Stomach smooth muscle (tissue), 2 donors: ENCODE data around the gene GSTA5.
"Not testable (repeated sequence)": the region's sequence is repeated elsewhere in the genome, so short reads cannot be mapped to it uniquely, and the experiment has no call there.

Experiments
- H3K27ac ChIP-seq: one replicate; pipeline ENCODE4 v1.7.0; 2013; ENCODE audit warnings: mild to moderate bottlenecking, low read length, inconsistent platforms
- H3K27me3 ChIP-seq, 2 donors: one replicate each; pipeline ENCODE4 v1.7.0; 2013; ENCODE audit warnings: low read length in 2 of 2; ENCODE audit not compliant: insufficient read depth in 2 of 2, control insufficient read depth in 1 of 2
- H3K36me3 ChIP-seq, 2 donors: one replicate each; pipeline ENCODE4 v1.7.0; 2013; ENCODE audit warnings: low read length in 2 of 2; ENCODE audit not compliant: control insufficient read depth in 2 of 2, insufficient read depth in 2 of 2
- H3K4me1 ChIP-seq: one replicate; pipeline ENCODE4 v1.7.0; 2013; ENCODE audit warnings: low read length; ENCODE audit not compliant: control insufficient read depth, insufficient read depth
- H3K4me3 ChIP-seq, 2 donors: one replicate each; pipeline ENCODE4 v1.7.0; 2013; ENCODE audit warnings: low read length in 2 of 2
- H3K9ac ChIP-seq, 2 donors: one replicate each; pipeline ENCODE4 v1.7.0; 2013; ENCODE audit warnings: low read length in 2 of 2, mild to moderate bottlenecking in 1 of 2
- H3K9me3 ChIP-seq, 2 donors: one replicate each; pipeline ENCODE4 v1.7.0; 2013; ENCODE audit warnings: low read length in 2 of 2; ENCODE audit not compliant: control insufficient read depth in 2 of 2
- donor health status: healthy.
- donor health status: Pancreatic carcinoma.

Gene GSTA5

GRCh38 chr6:52870335-52871091 lies 29.9 kb upstream of the GSTA5 start:
- not testable (repeated sequence) for H3K36me3 ChIP-seq

DNA sequence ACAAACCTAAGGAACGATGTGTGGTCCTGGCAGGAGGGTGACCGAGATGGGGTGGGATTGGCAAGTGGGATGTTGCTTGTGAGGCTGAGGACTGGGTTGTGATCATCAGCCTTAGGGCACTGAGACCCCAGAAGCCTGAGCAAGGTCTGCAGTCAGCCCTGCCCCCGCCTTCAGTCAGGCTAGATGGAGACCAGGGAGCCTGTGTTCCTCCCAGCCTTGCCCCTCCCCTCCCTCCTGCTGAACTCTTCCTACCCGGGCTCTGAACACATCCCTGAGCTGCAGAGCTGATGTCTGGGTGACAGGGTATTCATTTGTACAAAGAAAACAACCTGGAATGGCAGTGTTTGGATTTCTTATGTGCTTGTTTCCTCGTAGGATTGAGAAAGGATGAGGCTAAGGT lies 28.3 kb upstream of the GSTA5 start:
- not testable (repeated sequence) for H3K27me3 ChIP-seq, H3K36me3 ChIP-seq

More at GRCh38 chr6:52870335-52871091, 29.9 kb upstream of the GSTA5 start:
- not testable (repeated sequence) for H3K9me3 ChIP-seq, H3K9ac ChIP-seq, H3K27me3 ChIP-seq, H3K4me3 ChIP-seq, H3K4me1 ChIP-seq, H3K27ac ChIP-seq

DNA sequence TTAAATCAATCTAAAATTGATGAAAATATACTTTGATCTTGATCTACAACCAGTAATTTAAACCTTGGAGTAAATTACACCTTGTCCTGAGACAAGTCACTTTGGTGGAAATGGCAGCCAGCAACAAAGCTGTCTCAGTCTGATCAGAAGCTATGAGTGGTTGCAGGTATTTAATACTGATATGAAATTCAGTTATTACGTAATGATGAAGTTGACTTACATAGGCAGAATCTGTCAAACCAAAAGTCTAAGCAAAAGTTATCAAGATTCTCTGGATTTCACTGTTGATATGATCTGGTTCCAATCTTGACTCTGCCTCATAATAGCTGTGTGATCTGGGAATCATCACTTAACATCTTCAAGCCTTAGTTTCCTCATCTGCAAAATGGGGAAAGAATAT lies 27.6 kb upstream of the GSTA5 start:
- Histone ChIP-seq H3K9ac (no peak overlapping the region), H3K9me3 (no peaks in the 10 kb centered on the region), H3K4me3 (no peak overlapping the region), H3K27me3 (no peaks in the 10 kb centered on the region), H3K27ac (no peak overlapping the region), H3K4me1 (no peaks in the 10 kb centered on the region), H3K36me3 (no peaks in the 10 kb centered on the region)

More for the DNA sequence above, 28.3 kb upstream of the GSTA5 start:
- H3K27ac ChIP-seq, H3K9me3 ChIP-seq, H3K4me1 ChIP-seq, H3K4me3 ChIP-seq, H3K9ac ChIP-seq: not testable (repeated sequence)

GRCh38 chr6:52861151-52861550 lies 20.5 kb upstream of the GSTA5 start:
- H3K9ac ChIP-seq, H3K27me3 ChIP-seq, H3K27ac ChIP-seq, H3K36me3 ChIP-seq, H3K9me3 ChIP-seq, H3K4me3 ChIP-seq, H3K4me1 ChIP-seq: not testable (repeated sequence)

DNA sequence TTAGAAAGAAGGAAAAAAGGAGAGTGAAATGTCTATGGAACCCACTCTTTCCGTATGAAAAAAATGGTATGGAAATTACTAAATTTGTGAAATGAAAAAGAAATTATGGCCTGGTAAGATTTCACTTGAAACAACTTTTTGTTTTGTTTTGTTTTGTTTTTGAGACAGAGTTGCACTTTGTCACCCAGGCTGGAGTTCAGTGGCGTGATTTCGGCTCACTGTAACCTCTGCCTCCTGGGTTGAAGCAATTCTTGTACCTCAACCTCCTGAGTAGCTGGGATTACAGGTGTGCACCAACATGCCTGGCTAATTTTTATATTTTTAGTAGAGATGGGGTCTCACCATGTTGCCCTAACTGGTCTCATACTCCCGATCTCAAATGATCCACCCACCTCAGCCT lies 17.8 kb upstream of the GSTA5 start:
- H3K9me3 ChIP-seq: no peaks in the 10 kb centered on the region

DNA sequence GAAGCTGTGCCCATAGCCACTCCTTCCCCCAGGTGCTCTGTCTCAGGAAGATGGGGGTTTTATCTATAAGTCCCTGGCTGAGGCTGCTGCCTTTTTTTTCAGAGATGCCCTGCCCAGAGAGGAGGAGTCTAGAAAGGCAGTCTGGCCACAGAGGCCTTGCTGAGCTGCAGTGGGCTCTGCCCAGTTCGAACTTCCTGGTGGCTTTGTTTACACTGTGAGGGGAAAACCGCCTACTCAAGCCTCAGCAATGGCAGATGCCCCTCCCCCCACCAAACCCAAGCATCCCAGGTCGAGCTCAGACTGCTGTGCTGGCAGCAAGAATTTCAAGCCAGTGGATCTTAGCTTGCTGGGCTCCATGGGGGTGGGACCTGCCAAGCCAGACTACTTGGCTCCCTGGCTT lies 15.5 kb upstream of the GSTA5 start:
- not testable (repeated sequence) for H3K27me3 ChIP-seq, H3K9me3 ChIP-seq

More for the DNA sequence above, 17.8 kb upstream of the GSTA5 start:
- H3K36me3 ChIP-seq: no peaks in the 10 kb centered on the region
- H3K4me3 ChIP-seq: no peak overlapping the region
- H3K27ac ChIP-seq: no peak overlapping the region
- H3K4me1 ChIP-seq: no peaks in the 10 kb centered on the region
- no peak overlapping the region for H3K9ac ChIP-seq
- no peaks in the 10 kb centered on the region for H3K27me3 ChIP-seq

DNA sequence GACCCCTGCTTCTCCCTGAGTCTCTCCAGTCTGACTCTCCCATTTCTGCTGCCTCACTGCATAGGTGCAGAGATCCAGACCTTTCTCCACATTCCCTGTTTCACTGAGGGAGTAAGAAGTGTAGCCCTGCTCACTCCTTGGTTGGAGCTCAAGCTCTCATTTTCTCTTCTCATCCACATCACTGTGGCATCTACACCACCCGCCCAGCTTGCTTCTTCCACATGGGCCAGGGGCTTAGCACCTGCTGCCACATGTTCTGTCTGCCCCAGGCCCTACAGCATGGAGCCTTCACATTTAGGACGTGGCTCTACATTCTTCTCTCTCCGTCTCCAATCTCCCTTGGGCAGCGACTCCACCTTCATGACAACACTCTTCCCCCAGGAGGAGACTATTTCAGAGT lies 8.5 kb upstream of the GSTA5 start:
- H3K36me3 ChIP-seq: no peaks in the 10 kb centered on the region
- H3K27me3 ChIP-seq: no peaks in the 10 kb centered on the region
- H3K9me3 ChIP-seq: peaks cover 5 to 7% of the 10 kb centered on the region in 2 donors
- H3K27ac ChIP-seq: no peak overlapping the region
- no peaks in the 10 kb centered on the region for H3K4me1 ChIP-seq
- no peak overlapping the region for H3K4me3 ChIP-seq
- H3K9ac ChIP-seq: no peak overlapping the region

More for the DNA sequence above, 15.5 kb upstream of the GSTA5 start:
- not testable (repeated sequence) for H3K4me3 ChIP-seq, H3K27ac ChIP-seq, H3K4me1 ChIP-seq, H3K36me3 ChIP-seq, H3K9ac ChIP-seq

DNA sequence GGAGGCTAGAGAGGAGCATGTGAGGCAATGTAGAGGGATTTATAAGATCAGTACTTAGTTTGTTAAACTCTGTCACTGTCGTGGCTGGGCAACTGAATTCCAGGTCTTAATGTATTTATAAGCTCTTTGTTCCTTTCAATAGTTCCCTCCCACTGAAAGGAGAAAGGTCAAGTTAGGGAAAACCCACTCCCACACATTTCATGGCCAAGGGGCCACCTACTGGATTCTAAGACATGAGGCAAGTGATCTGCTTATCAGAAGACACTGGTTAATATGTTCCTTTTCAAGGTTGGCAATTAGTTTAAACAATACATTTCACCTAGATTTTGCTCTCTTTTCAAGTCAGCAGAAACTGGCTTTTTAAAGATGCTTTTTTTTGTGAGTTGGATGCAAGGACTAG lies 5.4 kb upstream of the GSTA5 start:
- Histone ChIP-seq H3K27me3 (no peaks in the 10 kb centered on the region), H3K4me3 (no peak overlapping the region), H3K9me3 (peaks cover 5 to 7% of the 10 kb centered on the region in 2 donors), H3K27ac (no peak overlapping the region), H3K4me1 (no peaks in the 10 kb centered on the region), H3K9ac (no peak overlapping the region), H3K36me3 (no peaks in the 10 kb centered on the region)

- Histone ChIP-seq H3K9ac (no peak overlapping the region), H3K4me1 (no peaks in the 10 kb centered on the region), H3K9me3 (peaks cover 2 to 4% of the 10 kb centered on the region in 2 donors), H3K4me3 (no peak overlapping the region), H3K27ac (no peak overlapping the region), H3K36me3 (no peaks in the 10 kb centered on the region), H3K27me3 (no peaks in the 10 kb centered on the region)
These were observed 3.0 kb upstream of the GSTA5 start for GRCh38 chr6:52843605-52844004.

GRCh38 chr6:52839124-52840055 lies 1.2 kb downstream of the GSTA5 start:
- no peak overlapping the region for H3K4me3 ChIP-seq

DNA sequence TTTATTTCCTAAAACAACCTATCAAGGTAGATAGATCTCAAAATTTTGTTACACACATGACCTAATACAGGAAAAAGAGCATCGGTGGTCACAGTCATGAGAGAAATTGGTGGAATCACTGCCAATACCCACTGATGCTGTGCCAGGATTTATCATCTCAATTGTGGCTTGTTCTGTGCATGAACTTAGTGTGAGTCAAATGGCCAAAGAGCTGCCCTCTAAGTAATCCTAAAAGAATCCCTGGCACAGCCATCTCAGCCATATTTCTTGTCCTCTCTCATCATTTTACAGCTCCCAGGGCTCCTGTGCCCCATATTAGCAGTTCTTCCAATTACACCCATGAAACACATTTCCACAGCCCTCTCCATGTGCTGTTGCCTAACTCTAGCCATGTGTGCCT lies 6.1 kb downstream of the GSTA5 start:
- H3K4me1 ChIP-seq: no peaks in the 10 kb centered on the region
- no peaks in the 10 kb centered on the region for H3K36me3 ChIP-seq
- no peak overlapping the region for H3K27ac ChIP-seq
- no peaks in the 10 kb centered on the region for H3K9me3 ChIP-seq
- H3K27me3 ChIP-seq: no peaks in the 10 kb centered on the region
- H3K4me3 ChIP-seq: no peak overlapping the region
- H3K9ac ChIP-seq: no peak overlapping the region

More at GRCh38 chr6:52839124-52840055, 1.2 kb downstream of the GSTA5 start:
- no peaks in the 10 kb centered on the region for H3K9me3 ChIP-seq
- H3K9ac ChIP-seq: no peak overlapping the region
- H3K4me1 ChIP-seq: no peaks in the 10 kb centered on the region
- H3K36me3 ChIP-seq: no peaks in the 10 kb centered on the region
- no peak overlapping the region for H3K27ac ChIP-seq
- no peaks in the 10 kb centered on the region for H3K27me3 ChIP-seq
